ENCODE results near the gene GULP1. TPM values are rescaled to one million over a fixed set of nuclear protein-coding genes. Genes with fewer than 3 reads are reported as not detected.

The GULP1 gene
- total RNA-seq, 1 experiment from 2014 or later: 140 TPM

DNA sequence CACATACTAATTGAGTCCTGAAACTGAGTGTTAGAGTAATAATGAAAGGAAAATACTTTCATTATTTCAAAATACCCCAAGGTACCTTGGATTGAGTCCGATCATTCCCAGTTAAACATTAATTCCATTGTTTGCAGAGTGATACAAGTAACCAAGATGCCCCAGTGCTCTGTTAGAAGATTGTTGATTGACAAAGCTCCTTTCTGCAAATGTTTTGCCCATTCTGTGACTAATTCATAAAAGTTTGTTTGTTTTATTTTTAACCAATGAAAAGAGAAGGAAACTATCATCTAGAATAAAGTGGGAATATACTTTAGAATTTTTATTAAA, 124.0 kb downstream of the GULP1 start:
- Mint-ChIP-seq H3K9me3 (peaks cover 8 to 15% of the 10 kb centered on the region in 2 experiments; a peak in 4 of 5 replicates), H3K36me3 (ENCODE audit: insufficient read depth in 1 of 3, low read depth in 3 of 3) (peaks cover 17 to 46% (median 30%) of the 10 kb centered on the region in 3 experiments), H3K4me3 (no peak overlapping the region), H3K27me3 (ENCODE audit: low read depth) (peaks cover 1% of the 10 kb centered on the region; the same call in 1 of the 2 replicates), H3K4me1 (peaks cover 14 to 18% of the 10 kb centered on the region in 2 experiments), H3K27ac (no peak overlapping the region)
- Histone ChIP-seq H2BK15ac (ENCODE audit: low read depth, low read length) (no peak overlapping the region), H4K20me1 (ENCODE audit: control insufficient read depth, insufficient read depth, insufficient read length) (no peaks in the 10 kb centered on the region), H3K79me2 (ENCODE audit: insufficient read depth, low read length) (peaks cover 16% of the 10 kb centered on the region; the same call in 1 of the 2 replicates), H3K23me2 (ENCODE audit: insufficient read length, low read depth, low read length, poor library complexity, severe bottlenecking) (no peaks in the 10 kb centered on the region), H3K23ac (ENCODE audit: insufficient read length, low read depth, low read length) (no peak overlapping the region), H3K9me3 (ENCODE audit: control insufficient read depth, low read depth, low read length) (no peaks in the 10 kb centered on the region), H2BK20ac (ENCODE audit: low read depth, low read length, poor library complexity, severe bottlenecking) (no peak overlapping the region), H4K91ac (ENCODE audit: insufficient read length, low read depth, low read length) (no peak overlapping the region), H3K56ac (ENCODE audit: insufficient read length, low read depth, low read length) (no peak overlapping the region), H3K27me3 (ENCODE audit: insufficient read depth, low read length) (no peaks in the 10 kb centered on the region), H3K14ac (ENCODE audit: insufficient read depth, low read length) (no peak overlapping the region), H2AK5ac (ENCODE audit: insufficient read length, low read length) (no peak overlapping the region), H2BK120ac (ENCODE audit: low read depth, low read length, poor library complexity, severe bottlenecking) (no peak overlapping the region), H2AFZ (ENCODE audit: low read length) (no peak overlapping the region), H2BK5ac (ENCODE audit: insufficient read length, low read length) (no peak overlapping the region), H3K79me1 (ENCODE audit: insufficient read depth, low read depth, low read length, poor library complexity, severe bottlenecking) (peaks cover 3% of the 10 kb centered on the region), H3K27ac (ENCODE audit: insufficient read length, low read depth, low read length) (no peak overlapping the region), H3K9ac (ENCODE audit: extremely low read depth, insufficient read length, low read length) (no peak overlapping the region), H3K4ac (ENCODE audit: low read depth, low read length) (no peak overlapping the region), H3K18ac (ENCODE audit: insufficient read length, low read depth, low read length) (no peak overlapping the region), H4K8ac (replicated peaks; ENCODE audit: insufficient read length, low read depth, low read length) (no peak overlapping the region), H3K4me2 (ENCODE audit: insufficient read depth, insufficient read length, low read length) (no peak overlapping the region), H3K4me1 (ENCODE audit: insufficient read depth, low read length) (peaks cover 4% of the 10 kb centered on the region; the same call in 1 of the 2 replicates), H2BK12ac (ENCODE audit: insufficient read length, low read depth, low read length) (no peak overlapping the region), H3T11ph (ENCODE audit: low read length) (no peak overlapping the region), H4K5ac (ENCODE audit: insufficient read length, low read depth, low read length) (no peak overlapping the region)
- WGBS (ENCODE audit: extremely low coverage, insufficient read length, low lambda C conversion rate): no CpG with 5 or more reads among the region's 1 CpG
- TF ChIP-seq, protein P1, sequence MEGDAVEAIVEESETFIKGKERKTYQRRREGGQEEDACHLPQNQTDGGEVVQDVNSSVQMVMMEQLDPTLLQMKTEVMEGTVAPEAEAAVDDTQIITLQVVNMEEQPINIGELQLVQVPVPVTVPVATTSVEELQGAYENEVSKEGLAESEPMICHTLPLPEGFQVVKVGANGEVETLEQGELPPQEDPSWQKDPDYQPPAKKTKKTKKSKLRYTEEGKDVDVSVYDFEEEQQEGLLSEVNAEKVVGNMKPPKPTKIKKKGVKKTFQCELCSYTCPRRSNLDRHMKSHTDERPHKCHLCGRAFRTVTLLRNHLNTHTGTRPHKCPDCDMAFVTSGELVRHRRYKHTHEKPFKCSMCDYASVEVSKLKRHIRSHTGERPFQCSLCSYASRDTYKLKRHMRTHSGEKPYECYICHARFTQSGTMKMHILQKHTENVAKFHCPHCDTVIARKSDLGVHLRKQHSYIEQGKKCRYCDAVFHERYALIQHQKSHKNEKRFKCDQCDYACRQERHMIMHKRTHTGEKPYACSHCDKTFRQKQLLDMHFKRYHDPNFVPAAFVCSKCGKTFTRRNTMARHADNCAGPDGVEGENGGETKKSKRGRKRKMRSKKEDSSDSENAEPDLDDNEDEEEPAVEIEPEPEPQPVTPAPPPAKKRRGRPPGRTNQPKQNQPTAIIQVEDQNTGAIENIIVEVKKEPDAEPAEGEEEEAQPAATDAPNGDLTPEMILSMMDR (conservative IDR thresholded peaks at IDR 0.05): no peak
- no peak for DNase-seq
